ENCODE results near the gene SLC44A5.
"Not testable (repeated sequence)": the region's sequence is repeated elsewhere in the genome, so short reads cannot be mapped to it uniquely, and the experiment has no call there.

SLC44A5 gene

GRCh38 chr1:75520862-75521475 lies 89.9 kb downstream of the SLC44A5 start:
- DNase-seq (ENCODE audit: low read depth in 2 of 2): no peak

- no peak for DNase-seq (ENCODE audit: low read depth in 2 of 2)
These were observed 91.1 kb downstream of the SLC44A5 start for GRCh38 chr1:75519651-75520427.

- no peak for DNase-seq (ENCODE audit: low read depth in 2 of 2)
These were observed 92.2 kb downstream of the SLC44A5 start for GRCh38 chr1:75518686-75519085.

DNA sequence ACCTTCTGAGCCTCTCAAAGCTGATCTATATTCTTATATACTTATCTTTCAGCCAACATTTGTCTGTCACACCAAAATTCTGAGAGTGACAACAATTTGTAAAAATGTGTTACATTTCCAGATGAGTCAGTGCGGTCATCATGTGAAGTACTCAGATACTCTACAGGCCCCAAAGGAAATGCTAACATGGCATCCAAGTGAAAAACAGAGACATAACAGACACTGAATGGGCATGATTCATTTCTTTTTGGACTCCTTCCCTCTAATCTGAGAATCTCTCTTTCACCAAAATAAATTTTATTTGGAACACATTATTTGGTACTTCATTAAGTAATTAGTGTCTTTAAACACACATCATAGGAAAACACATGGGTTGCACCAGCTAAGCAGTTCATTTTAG lies 96.6 kb downstream of the SLC44A5 start:
- no peak for DNase-seq (ENCODE audit: low read depth in 2 of 2)

GRCh38 chr1:75506976-75507375 lies 103.9 kb downstream of the SLC44A5 start:
- no peak for DNase-seq (ENCODE audit: low read depth in 2 of 2)

DNA sequence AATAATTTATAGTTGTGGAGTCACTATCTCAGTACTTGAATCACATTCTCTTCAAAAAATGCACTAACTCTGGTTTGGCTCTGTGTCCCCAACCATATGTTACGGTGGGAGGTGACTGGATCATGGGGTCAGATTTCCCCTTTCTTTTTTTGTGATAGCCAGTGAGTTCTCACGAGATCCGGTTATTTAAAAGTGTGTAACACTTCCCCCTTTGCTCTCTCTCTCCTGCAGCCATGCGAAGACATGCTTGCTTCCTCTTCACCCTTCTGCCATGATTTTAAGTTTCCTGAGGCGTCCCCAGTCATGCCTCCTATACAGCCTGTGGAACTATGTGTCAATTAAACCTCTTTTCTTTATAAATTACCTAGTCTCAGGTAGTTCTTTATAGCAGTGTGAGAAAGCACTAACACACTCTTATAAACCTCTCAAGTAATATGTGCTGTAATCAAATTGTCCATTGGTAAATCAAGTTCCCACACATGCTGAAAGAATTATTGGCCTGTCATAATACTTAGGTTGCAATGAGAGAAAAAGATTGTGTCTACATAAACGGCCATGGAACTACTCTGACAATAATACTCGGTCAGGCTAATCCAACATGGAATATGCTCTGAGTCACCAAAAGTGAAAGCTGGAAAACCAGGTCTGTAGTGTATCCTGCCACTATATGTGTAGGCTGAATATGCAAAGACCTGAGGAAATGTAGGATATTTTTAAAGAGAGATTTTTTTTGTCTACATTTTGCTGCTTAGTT lies 107.5 kb downstream of the SLC44A5 start:
- no peak for DNase-seq (ENCODE audit: low read depth in 2 of 2)

GRCh38 chr1:75502776-75503175 lies 108.1 kb downstream of the SLC44A5 start:
- DNase-seq (ENCODE audit: low read depth in 2 of 2): no peak

DNA sequence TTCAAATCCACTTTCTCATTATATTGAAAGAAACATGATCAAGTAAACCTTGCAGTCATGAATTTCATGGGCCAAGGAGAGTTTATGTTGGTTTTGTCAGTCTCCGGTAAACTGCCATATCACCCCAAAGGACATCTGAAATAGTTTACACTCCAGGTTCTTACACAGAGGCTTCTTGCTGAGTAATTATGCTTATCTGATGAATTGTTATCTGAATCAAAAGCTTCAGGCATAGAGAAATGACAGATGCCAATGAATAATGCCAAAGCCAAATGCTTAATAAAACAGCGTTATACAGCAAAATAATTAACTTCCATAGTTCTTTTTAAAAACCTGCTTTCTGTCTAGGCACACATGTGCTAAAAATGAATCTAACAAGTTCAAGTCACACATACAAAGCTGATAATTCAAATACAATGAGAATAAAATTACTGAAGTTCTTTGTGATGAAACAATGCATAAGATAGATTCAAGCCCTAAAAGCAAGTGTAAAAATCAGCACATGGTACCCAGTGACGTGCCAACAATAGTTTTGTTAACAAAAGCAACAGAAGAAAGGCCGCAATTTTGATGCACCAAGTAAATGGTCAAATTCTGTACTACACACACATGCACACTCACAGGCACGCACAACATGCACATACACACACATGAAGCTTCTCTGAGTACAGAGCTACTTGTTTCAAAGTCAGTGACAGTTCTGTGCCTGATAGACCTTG lies 109.2 kb downstream of the SLC44A5 start:
- no peak for DNase-seq (ENCODE audit: low read depth in 2 of 2)

DNA sequence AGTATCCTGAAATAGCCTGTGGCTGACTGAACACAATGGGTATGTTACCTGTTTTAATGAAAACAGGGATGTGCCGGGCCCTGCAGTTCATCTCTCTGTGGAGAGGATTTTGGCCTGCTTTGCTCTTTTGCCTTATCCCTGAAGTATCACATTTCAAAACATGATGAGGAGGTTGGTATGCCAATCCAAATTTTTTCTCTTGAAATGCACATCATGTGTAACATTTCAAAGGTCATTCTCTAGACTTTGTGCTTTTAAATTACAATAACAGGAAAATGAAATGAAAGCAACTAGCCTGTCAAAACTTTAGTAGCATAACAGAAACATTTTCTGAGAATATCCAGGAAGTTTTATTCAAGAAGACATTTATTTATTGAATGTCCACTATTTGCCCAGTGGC lies 118.9 kb downstream of the SLC44A5 start:
- DNase-seq (ENCODE audit: low read depth in 2 of 2): no peak

- no peak for DNase-seq (ENCODE audit: low read depth in 2 of 2)
These were observed 123.5 kb downstream of the SLC44A5 start for GRCh38 chr1:75487399-75487798.

GRCh38 chr1:75484789-75485188 lies 126.1 kb downstream of the SLC44A5 start:
- DNase-seq (ENCODE audit: low read depth in 2 of 2): no peak

DNA sequence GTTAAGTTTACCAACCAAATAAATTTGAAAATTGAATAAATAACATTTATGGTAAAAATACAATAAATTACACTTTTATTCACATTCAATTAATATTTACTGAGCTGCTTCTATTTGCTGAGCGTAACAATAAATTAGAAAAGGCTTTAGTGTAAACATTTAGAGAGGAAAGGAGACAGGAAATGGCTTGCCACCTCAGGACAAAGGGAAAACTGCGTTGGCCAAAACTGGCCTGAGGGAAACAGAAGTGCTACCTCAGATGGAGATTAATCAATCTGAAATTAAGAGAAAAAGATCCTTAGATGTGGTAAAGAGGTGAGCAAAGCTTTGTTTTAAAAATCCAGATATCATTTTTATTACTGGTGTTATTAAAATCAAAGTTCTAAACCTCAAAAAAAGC lies 128.0 kb downstream of the SLC44A5 start:
- no peak for DNase-seq (ENCODE audit: low read depth in 2 of 2)

DNA sequence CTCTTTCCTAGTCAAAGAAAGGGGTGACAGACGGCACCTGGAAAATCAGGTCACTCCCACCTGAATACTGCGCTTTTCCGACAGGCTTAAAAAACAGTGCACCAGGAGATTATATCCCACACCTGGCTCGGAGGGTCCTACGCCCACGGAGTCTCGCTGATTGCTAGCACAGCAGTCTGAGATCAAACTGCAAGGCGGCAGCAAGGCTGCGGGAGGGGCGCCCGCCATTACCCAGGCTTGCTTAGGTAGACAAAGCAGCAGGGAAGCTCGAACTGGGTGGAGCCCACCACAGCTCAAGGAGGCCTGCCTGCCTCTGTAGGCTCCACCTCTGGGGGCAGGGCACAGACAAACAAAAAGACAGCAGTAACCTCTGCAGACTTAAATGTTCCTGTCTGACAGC lies 134.4 kb downstream of the SLC44A5 start:
- DNase-seq (ENCODE audit: low read depth in 2 of 2): not testable (repeated sequence)

DNA sequence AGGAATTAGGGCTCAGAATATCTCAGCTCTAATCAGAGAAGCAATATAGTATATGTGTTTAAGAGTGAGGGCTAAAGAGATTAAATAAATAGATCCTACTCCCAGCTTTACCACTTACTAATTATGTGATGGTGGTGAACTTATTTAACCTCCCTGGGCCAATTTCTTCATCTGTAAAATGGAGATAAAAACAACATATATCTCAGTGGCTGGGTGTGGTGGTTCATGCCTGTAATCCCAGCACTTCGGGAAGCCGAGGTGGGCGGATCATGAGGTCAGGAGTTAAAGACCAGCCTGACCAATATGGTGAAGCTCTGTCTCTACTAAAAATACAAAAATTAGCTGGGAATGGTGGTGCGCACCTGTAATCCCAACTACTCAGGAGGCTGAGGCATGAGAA lies 135.2 kb downstream of the SLC44A5 start:
- no peak for DNase-seq (ENCODE audit: low read depth in 2 of 2)

- DNase-seq (ENCODE audit: low read depth in 2 of 2): no peak
These were observed 137.8 kb downstream of the SLC44A5 start for GRCh38 chr1:75472971-75473603.

GRCh38 chr1:75472089-75472970 lies 138.6 kb downstream of the SLC44A5 start:
- DNase-seq (ENCODE audit: low read depth in 2 of 2): no peak

DNA sequence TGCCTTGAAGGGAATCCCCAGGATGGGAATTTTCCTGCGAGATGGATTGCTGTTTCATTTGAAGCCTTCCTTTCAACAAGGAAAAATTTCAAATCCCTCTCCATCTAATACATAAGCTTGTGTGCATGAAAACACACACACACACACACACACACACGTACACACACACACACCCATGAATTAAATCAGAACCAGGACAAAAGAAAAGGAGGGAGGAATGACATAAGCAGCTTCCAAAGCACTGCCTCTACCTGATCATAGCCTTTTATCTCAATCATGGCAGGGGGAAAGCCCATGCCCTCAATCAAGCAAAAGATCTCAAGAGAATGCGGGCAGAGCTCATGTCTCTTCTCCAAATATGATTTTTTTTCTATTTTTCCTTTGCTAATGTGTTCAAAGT lies 139.7 kb downstream of the SLC44A5 start:
- no peak for DNase-seq (ENCODE audit: low read depth in 2 of 2)

- no peak for DNase-seq (ENCODE audit: low read depth in 2 of 2)
These were observed 140.5 kb downstream of the SLC44A5 start for GRCh38 chr1:75470448-75470847.

GRCh38 chr1:75469586-75470173 lies 141.2 kb downstream of the SLC44A5 start:
- DNase-seq (ENCODE audit: low read depth in 2 of 2): no peak

DNA sequence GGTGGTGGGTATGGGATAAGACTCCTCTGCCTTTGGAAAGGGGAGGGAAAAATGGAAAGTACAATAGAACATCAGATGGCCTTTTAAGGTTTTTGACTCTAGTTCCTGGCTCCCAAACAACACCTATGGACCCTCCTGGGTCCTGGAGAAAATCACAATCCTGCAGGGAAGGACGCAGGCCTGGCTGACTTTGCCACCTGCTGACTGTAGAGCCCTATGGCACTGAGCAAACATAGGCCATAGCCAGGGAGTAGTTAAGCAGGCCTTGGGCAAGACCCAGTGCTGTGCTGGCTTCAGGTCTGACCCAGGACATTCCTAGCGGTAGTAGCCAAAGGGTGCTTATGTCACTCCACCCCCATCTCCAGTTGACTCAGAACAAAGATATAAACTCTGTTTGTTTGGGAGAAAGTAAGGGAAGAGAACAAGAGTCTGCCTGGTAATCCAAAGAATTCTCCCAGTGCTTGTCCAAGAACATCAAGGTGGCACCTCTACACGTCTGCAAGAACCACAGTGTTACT lies 149.0 kb downstream of the SLC44A5 start:
- DNase-seq (ENCODE audit: low read depth in 2 of 2): no peak

Measured in fibroblast of skin of left biceps (primary cell).